HG03039 (cell line): Measurements from ENCODE around the gene KLHL25.

ENCODE experiments used
- ATAC-seq: cut with Tn5 transposase; IDR thresholded peaks from one replicate; pipeline ENCODE4 v1.9.1; 2021; ENCODE audit warnings: mild to moderate bottlenecking, moderate library complexity; ENCODE audit not compliant: unreplicated experiment

KLHL25 gene

DNA sequence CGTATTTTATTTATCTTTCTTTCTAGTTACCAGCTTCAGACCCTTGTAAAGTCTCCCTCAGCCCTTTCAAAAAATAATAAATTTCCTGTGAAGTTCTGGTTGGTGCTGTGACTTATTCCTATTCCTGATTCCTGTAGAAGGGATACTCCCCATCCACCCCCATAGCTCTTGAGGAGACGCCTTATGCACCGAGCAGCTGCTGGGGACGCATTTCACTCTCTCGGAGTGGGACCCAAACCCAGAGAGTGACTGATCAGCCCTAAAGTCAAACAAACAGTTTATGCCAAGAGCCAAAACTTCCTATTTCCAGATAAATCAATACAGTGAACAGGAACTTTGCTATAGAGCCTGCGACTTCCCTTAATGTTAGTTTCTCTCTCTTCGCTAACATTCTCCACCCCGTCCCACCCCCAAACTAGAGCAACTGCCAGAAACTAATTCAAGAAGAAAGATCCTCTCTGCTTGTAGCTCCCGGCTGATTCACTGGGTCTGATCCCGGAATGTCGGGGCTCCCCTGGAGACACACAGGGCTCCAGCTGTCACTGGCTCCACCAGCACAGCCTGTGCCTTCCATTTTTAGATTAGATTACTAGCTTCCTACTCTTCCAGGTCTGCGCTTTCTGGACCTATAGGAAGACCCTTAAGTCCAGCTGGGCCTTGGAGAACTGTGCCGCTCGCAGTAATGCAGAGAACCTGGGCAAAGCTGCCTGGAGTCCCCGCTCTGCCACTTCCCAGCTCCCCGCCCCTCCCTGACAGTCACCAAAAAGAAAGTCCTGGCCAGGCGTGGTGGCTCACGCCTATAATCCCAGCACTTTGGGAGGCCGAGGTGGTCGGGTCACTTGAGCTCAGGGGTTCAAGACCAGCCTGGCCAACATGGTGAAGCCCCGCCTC lies 45.2 kb downstream of the KLHL25 start:
- no peak for ATAC-seq

DNA sequence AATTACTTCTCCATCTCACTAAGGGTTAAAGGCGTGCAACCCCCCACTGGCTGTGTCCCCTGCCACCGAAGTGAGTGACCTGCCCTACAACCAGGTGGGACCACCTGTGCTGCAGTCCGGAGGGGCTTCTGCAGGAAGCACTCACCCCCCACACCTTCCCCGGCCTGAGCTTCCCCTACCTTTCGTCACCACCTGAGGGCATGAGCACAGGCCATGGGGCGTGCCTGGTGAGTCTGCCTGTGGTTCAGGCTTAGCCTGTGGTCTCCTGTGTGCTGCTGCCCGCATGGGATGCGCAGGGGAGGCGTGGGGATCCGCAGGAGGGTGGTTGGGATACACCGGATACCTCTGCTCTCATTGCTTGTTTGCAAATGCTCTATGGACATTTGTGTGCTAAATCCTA lies 46.0 kb downstream of the KLHL25 start:
- no peak for ATAC-seq

DNA sequence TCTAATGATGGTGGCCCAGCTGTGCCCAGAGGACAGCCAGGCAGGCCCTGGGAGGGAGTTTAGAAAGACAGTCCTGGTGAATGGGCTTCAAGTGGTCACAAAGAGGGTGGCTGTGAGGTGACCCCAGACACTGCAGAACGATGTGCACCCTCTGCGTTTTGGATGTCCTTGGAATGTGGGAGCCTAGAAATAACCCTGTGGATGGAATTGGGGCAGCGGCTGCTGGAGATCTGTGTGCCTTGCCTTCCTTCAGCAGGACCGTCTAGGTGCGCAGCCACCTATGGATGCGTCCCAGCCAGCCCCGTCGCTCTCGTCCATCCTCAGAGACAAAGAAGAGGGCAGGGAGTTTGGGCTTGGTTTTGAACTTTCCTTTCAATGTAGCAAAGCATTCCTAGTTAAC lies 46.5 kb downstream of the KLHL25 start:
- no peak for ATAC-seq

DNA sequence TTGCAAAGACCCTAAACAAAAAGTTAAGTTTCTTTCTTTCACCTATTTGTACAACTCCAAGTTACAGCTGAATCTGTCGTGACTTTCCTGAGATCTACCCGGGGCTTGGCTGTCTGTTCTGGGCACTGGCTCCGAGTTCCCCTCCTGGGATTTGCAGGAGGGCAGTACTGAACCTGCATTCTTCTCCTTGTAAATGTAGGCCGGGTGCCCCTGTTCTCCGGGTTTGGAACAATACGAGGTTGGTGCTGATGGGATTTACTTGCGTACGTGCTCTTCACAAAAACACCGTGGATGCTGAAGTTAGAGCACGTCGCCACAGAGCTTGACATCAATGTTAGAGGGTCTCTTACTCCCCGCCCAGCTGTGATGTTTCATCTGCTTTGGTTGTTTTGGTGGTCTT lies 48.1 kb downstream of the KLHL25 start:
- no peak for ATAC-seq

DNA sequence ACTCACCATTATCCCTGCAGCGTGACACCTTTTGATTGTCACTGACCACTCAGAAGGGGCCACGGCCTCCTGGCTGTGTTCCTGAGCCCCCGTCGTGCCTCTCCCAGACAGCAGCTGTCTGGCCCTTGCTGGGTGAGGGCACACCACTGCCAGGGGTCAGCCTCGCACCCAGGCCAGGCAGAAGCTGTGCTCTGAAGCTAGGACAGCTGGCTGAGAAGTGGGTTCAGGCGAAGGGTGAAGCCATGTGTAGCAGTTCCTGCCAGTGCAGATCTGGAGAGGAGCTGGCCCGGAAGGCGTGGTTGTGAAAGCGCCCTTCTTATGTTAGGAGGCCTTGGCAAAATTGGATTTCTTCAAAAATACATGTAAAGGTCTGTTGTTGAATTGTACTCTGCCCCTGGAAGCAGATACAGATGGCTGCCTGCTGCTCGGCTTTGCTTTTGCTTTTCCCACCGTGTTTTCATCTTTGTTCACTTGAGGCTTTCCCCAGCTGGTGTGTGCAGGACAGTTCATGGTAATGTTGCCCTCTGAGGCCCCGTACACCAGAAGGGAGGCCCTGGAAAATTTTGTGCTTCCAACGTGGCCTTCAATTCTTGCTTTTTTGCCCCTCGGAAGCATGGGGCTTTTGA lies 49.1 kb downstream of the KLHL25 start:
- no peak for ATAC-seq

DNA sequence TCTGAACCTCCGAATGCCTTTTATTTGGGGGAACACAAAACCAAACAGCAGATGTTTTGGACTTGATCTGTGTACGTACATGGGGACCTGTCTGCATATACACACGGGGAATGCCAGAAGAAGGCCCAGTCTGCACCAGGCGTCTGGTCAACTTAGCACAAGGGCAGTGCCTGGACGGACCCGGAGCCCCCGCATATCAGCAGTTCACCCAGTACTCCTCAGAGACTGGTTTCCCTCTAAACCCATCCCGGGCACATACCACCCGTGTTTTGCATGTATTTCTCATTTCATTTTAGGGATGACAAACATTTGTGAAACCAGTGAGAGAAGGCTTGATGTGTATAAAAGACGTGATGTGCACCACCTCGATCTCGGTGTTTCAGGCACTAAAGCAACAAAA lies 49.7 kb downstream of the KLHL25 start:
- no peak for ATAC-seq

DNA sequence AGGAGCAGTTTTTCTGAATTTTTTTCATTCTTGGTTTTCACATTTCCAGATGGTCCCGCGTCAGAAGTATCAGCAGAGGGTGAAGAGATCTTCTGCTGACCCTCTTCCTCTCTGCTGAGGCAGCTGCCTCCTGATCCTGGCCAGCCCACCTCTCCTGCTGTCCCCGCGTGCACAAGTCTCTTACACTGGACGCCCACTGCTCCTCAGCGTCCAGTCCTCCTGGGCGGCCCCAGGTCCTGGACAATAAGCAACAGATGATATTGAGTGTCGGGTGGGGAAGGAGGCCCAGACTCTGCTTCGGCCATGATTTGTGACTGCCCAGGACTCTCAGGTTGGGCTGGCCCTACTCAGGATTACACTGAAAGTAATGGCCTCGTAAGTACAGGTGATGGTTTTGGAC lies 50.1 kb downstream of the KLHL25 start:
- ATAC-seq, result no peak

DNA sequence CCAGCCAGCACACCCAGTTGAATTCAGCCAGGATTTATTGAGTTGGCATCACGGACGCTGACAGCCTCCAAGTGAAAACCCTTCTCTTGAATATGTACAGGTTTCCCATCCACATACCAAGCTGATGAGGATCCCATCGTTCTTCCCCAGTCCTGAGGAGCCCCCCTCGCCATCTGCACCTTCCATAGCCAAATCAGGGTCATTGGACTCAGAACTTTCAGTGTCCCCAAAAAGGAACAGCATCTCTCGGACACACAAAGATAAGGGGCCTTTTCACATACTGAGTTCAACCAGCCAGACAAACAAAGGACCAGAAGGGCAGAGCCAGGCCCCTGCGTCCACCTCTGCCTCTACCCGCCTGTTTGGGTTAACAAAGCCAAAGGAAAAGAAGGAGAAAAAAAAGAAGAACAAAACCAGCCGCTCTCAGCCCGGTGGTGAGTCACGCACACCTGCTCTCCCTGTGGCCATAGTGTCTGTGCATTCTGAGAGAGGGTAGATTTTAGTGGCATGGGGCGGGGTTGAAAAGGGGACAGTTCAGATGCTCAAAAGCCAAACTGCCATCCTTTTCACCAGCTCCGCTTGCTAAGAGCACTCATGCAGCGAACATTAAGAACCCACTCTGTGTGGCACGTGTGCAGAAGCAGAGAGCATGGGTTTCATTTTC lies 51.2 kb downstream of the KLHL25 start:
- ATAC-seq, result no peak

DNA sequence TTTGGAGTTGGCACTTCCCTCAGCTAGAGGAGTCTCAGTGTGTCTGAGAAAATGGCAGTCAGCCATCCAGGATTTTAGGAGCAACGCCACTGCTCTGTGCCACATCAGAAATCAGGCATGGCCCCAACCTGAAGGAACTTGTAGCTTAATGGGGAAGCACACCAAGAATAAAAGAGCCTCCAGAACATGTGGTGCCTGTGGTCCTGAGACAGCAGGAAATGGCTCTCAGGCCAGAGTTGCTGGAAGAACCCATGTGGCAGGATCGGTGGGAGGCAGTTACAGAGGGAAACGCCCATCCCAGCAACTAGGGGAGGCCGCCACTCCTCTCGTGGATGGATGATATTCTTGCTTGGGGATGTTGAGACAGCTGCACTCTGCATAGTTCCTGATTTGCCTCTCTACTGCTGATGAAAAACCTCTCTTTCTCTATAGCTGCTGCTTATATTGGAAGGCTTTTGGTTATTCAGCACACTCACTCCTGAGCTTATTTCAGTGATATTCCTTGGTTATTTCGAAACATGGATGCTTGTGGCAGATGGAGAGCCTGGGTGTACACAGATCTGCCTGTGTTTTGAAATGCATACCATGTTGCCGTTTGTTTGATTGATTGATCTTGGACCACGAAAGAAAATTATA lies 52.4 kb downstream of the KLHL25 start:
- ATAC-seq, result no peak

DNA sequence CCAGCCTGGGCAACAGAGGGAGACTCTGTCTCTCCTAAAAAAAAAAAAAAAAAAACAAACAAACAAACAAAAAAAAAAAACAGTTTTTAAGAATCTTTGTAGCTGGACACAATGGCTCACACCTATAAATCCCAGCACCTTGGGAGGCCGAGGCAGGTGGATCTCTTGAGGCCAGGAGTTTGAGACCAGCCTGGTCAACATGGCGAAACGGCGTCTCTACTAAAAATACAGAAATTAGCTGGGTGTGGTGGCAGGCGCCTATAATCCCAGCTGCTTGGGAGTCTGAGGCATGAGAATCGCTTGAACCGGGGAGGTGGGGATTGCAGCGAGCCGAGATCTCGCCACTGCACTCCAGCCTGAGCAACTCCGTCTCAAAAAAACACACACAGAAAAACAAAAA lies 53.1 kb downstream of the KLHL25 start:
- ATAC-seq, result no peak

DNA sequence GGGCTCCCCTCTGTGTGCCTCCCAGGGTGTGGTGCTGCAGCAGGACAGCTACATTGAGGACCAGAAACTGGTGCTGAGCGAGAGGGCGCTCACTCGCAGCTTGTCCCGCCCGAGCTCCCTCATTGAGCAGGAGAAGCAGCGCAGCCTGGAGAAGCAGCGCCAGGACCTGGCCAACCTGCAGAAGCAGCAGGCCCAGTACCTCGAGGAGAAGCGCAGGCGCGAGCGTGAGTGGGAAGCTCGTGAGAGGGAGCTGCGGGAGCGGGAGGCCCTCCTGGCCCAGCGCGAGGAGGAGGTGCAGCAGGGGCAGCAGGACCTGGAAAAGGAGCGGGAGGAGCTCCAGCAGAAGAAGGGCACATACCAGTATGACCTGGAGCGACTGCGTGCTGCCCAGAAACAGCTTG lies 53.7 kb downstream of the KLHL25 start:
- ATAC-seq, result no peak

DNA sequence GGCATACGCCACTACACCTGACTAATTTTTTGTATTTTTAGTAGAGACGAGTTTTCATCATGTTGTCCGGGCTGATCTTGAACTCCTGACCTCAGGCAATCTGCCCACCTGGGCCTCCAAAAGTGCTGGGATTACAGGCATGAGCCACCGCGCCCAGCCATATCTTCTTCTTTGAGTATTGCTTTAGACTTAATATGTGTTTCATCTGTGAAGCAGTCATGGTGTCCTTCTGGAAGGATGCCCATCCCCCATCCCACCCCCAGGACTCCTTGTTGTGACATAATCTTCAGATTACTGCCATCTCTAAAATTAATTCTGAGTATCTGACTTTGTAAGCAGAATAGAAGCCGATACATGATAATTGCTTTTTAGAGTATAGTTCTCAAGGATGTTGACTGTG lies 57.7 kb downstream of the KLHL25 start:
- no peak for ATAC-seq

DNA sequence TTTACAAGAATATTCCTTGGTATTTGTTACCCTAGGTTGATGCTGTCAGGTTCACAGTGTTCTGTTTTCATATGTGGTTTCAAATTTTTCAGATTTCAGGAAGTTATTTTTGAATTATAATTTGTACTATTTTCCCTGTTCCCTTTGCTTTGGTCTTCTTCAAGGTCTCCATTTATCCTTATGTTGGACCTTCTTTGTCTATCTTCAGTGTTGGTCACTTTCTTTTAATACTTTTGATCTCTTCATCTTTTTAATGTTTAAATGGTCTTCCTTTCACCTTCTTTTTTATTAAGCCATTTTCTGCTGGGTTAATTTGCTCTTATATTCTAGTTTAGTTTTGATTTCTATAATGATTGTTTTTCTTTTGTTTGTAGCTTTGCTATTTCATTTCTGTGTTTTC lies 61.3 kb downstream of the KLHL25 start:
- no peak for ATAC-seq

DNA sequence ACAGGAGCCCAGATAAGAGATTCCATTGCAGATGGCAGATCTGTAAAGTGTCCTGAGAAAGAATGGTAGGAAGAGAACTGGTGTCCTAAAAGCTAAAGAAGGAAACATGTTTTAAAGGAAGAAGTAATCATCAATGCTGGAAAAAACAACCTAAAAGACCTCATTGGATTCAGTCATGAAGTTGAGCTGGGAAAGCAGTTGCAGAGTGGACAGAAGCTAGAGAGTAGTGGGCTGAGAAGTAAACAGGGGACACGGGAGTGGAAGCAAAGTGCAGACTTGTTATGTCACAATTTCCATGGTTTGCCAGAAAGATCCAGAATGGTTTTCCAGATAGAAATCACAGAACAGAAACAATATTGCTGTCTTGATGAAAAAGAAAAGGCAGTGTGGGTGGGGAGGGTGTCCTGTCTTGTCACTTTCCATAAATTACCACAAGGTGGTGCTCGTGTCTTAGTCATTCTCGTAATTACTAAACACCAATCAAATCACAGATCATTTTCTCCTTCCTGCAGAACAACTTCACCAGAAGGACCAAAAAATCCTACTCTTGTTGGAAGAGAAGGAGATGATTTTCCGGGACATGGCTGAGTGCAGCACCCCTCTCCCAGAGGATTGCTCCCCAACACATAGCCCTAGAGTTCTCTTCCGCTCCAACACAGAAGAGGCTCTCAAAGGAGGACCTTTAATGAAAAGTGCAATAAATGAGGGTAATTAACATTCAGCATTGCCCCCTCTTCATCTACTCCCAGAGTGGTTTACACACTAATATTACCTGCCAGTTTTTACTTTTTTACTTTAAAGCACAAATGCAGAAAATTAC lies 64.5 kb downstream of the KLHL25 start:
- ATAC-seq, result no peak

DNA sequence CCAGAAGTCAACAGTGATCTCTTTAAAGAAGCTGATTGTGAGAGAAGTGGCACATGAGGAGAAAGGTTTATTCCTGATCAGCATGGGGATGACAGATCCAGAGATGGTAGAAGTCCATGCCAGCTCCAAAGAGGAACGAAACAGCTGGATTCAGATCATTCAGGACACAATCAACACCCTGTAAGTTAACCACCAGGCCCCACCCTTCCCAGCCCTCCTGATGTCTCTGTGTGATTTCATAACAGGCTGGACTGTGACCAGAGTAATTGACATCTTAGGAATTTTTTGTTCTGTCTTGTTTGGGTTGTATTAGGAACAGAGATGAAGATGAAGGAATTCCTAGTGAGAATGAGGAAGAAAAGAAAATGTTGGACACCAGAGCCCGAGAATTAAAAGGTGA lies 67.7 kb downstream of the KLHL25 start:
- ATAC-seq, result no peak

DNA sequence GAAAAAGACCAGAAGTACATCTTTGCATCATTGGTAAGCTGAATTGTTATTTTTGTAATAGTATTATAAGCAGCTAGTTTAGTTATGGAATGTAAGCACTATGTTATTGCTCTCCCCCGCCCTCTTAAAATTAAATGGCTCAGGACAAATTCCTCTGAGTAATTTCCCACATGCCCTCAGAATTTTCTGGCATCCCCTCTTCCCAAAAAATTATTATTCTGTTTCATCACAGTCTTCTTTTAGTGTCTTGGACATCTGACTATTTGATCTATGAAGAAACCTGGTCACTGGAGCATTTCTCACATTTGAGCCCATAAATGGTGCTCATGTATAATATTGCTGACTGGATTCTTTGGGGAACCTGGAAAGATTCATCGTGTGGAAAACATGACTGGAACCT lies 68.3 kb downstream of the KLHL25 start:
- no peak for ATAC-seq

DNA sequence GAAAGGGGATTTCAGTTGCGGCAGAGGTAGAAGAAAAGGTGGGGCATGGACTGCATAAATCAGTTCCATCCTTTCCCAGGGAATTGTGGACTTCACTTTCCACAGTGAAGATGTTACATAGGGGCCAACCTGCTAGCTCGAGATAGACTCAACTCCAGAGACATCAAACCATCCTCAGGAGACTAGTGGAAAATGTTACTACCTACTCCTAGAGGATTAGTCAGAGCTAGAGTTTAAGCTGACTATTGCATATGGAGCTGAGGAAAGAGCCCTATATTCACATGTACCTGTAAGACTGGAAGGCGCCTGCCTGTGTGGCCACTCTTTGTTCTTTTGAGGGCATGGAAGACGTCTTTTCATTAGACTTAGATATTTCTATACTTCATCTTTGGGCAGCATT lies 69.2 kb downstream of the KLHL25 start:
- ATAC-seq, result no peak

DNA sequence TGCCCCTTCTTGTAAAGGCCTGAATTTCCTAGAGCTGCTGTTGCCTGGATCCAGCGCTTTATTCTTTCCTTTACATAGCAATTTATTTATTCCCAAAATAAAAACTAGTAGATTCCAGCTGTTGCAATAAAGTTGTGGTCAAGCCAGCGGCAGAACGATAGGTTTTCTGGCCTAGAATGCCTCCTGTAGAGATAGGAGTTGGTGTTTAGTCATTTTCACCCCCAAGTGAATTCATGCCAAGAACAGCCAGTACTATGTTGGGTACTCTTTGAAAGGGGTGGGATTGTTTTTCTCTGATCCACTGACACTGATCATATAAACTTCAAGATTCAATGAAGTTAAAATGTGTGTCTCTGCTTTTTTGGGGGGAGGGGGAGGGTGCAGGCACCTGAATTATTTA lies 69.7 kb downstream of the KLHL25 start:
- no peak for ATAC-seq

DNA sequence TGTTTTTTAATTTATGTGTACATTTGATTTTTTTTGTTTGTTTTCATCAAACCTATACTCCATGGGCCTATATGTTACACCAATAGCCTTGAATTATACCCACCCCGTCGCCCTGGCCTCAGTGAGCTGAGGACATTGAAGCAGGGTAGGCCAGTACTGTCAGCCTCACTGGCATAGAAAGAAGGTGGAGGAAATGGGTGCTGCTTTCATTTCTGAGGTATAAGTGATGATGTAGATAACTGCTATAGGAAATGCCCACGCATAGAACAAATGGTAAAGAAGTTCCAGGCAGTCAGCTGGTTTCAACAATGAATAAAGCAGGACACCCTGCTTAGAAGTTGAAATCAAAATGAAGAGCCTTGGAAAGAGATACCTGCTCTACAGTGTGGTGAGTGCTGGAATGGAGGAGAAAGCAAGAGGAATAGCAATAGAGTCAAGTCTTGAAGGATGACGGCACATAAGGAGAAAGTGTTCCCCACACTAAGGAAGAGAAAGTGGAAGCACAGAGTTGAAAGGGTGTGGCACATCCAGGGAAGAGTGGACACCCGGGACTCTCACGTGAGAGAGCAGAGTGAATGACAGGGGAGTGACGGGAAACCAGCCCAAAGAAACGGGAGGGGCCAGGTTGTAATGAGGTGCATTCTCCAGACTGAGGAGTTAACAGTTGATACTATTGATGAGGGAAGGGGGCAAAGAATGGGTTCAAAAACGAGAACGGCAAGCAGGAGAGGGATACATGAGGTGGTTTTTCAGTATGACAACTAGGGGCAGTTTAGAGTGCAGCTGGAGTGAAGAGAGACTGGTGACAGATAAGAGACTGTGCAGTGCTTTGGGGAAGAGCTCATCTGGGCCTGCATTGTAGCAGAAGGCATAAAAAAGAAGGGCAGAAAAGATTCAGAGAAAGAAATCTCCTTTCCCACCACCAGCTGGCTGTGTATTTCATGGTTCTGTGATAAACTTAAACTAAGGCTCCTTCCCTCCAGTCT lies 70.5 kb downstream of the KLHL25 start:
- ATAC-seq, result no peak
